ENCODE measurements around the gene ATP2B2. TPM values are rescaled to one million over a fixed set of nuclear protein-coding genes. Genes with fewer than 3 reads are reported as not detected.

The ATP2B2 gene
- total and polyA plus RNA-seq, 2 donors from 2014 or later: 0.19 to 0.22 TPM

- intact Hi-C loops (cut with DNase I): no loop called here
Measured at GRCh38 chr3:10312861-10313260, 192.5 kb downstream of the ATP2B2 start.

GRCh38 chr3:10312391-10312790 lies 193.0 kb downstream of the ATP2B2 start:
- no peak for DNase-seq
- intact Hi-C loops (cut with DNase I): no loop called here
- no peak for TF ChIP-seq CTCF (IDR thresholded peaks at IDR 0.05; ENCODE audit: borderline replicate concordance, extremely low read depth, insufficient read depth)
- Histone ChIP-seq H3K4me1 (ENCODE audit: control insufficient read depth in 2 of 3, insufficient read depth in 2 of 3, low read depth in 1 of 3, low read length in 3 of 3) (peaks cover 0 to 2% (median 0%) of the 10 kb centered on the region in 3 donors), H3K9me3 (ENCODE audit: control insufficient read depth in 2 of 3, insufficient read depth in 1 of 3, low read length in 3 of 3) (no peaks in the 10 kb centered on the region), H3K9ac (ENCODE audit: low read length in 3 of 3) (no peak overlapping the region), H3K36me3 (ENCODE audit: control insufficient read depth in 2 of 3, insufficient read depth in 3 of 3, low read length in 3 of 3) (peaks cover 9 to 58% (median 43%) of the 10 kb centered on the region in 3 donors), H3K27me3 (ENCODE audit: control insufficient read depth, insufficient read depth, low read length) (no peaks in the 10 kb centered on the region), H3K27ac (ENCODE audit: low read depth in 2 of 2, low read length in 2 of 2) (no peak overlapping the region), H3K4me3 (ENCODE audit: low read length in 3 of 3) (no peak overlapping the region)
- FAIRE-seq: no peak

More at GRCh38 chr3:10312861-10313260, 192.5 kb downstream of the ATP2B2 start:
- Histone ChIP-seq H3K4me1 (ENCODE audit: control insufficient read depth in 2 of 3, insufficient read depth in 2 of 3, low read depth in 1 of 3, low read length in 3 of 3) (peaks cover 0 to 4% (median 0%) of the 10 kb centered on the region in 3 donors), H3K36me3 (ENCODE audit: control insufficient read depth in 2 of 3, insufficient read depth in 3 of 3, low read length in 3 of 3) (peaks cover 12 to 58% (median 43%) of the 10 kb centered on the region in 3 donors), H3K9ac (ENCODE audit: low read length in 3 of 3) (no peak overlapping the region), H3K27ac (ENCODE audit: low read depth in 2 of 2, low read length in 2 of 2) (no peak overlapping the region), H3K27me3 (ENCODE audit: control insufficient read depth, insufficient read depth, low read length) (no peaks in the 10 kb centered on the region), H3K9me3 (ENCODE audit: control insufficient read depth in 2 of 3, insufficient read depth in 1 of 3, low read length in 3 of 3) (no peaks in the 10 kb centered on the region), H3K4me3 (ENCODE audit: low read length in 3 of 3) (no peak overlapping the region)
- no peak for DNase-seq
- no peak for TF ChIP-seq CTCF (IDR thresholded peaks at IDR 0.05; ENCODE audit: borderline replicate concordance, extremely low read depth, insufficient read depth)
- FAIRE-seq: no peak

- Histone ChIP-seq H3K9ac (ENCODE audit: low read length in 3 of 3) (no peak overlapping the region), H3K9me3 (ENCODE audit: control insufficient read depth in 2 of 3, insufficient read depth in 1 of 3, low read length in 3 of 3) (no peaks in the 10 kb centered on the region), H3K4me1 (ENCODE audit: control insufficient read depth in 2 of 3, insufficient read depth in 2 of 3, low read depth in 1 of 3, low read length in 3 of 3) (peaks cover 0 to 2% (median 0%) of the 10 kb centered on the region in 3 donors), H3K27ac (ENCODE audit: low read depth in 2 of 2, low read length in 2 of 2) (no peak overlapping the region), H3K4me3 (ENCODE audit: low read length in 3 of 3) (no peak overlapping the region), H3K36me3 (ENCODE audit: control insufficient read depth in 2 of 3, insufficient read depth in 3 of 3, low read length in 3 of 3) (peaks cover 9 to 64% (median 43%) of the 10 kb centered on the region in 3 donors), H3K27me3 (ENCODE audit: control insufficient read depth, insufficient read depth, low read length) (no peaks in the 10 kb centered on the region)
- TF ChIP-seq CTCF (IDR thresholded peaks at IDR 0.05; ENCODE audit: borderline replicate concordance, extremely low read depth, insufficient read depth): no peak
- DNase-seq (no peak), FAIRE-seq (no peak)
- intact Hi-C loops (cut with DNase I): no loop called here
Measured at GRCh38 chr3:10311710-10312109, 193.7 kb downstream of the ATP2B2 start.

GRCh38 chr3:10310578-10310977 lies 194.8 kb downstream of the ATP2B2 start:
- peaks cover 10 to 65% (median 42%) of the 10 kb centered on the region in 3 donors for H3K36me3 ChIP-seq (ENCODE audit: control insufficient read depth in 2 of 3, insufficient read depth in 3 of 3, low read length in 3 of 3)
- no peak overlapping the region for H3K4me3 ChIP-seq (ENCODE audit: low read length in 3 of 3)
- H3K4me1 ChIP-seq (ENCODE audit: control insufficient read depth in 2 of 3, insufficient read depth in 2 of 3, low read depth in 1 of 3, low read length in 3 of 3): no peaks in the 10 kb centered on the region
- intact Hi-C loops (cut with DNase I): no loop called here
- TF ChIP-seq CTCF (IDR thresholded peaks at IDR 0.05; ENCODE audit: borderline replicate concordance, extremely low read depth, insufficient read depth): no peak
- no peak overlapping the region for H3K9ac ChIP-seq (ENCODE audit: low read length in 3 of 3)
- DNase-seq (no peak), FAIRE-seq (no peak)
- no peaks in the 10 kb centered on the region for H3K27me3 ChIP-seq (ENCODE audit: control insufficient read depth, insufficient read depth, low read length)
- no peaks in the 10 kb centered on the region for H3K9me3 ChIP-seq (ENCODE audit: control insufficient read depth in 2 of 3, insufficient read depth in 1 of 3, low read length in 3 of 3)
- no peak overlapping the region for H3K27ac ChIP-seq (ENCODE audit: low read depth in 2 of 2, low read length in 2 of 2)

Data from kidney (tissue), 14 donors.